Adrenal gland (tissue), 5 donors: ENCODE results near the gene FCRL2.

ENCODE experiments used
- CTCF ChIP-seq, 6 experiments: fragments of 450-650 bp in 4 of 6; fragments of 200-600 bp in 2 of 6; sonication (generic) in 1 of 6; IDR thresholded peaks; 1 replicate in 5 of 6; 2 replicates in 1 of 6; pipeline versions ENCODE4 v1.5.1 to v1.8.0; 2016 to 2021; ENCODE audit warnings: antibody characterized with exemption in 6 of 6, mild to moderate bottlenecking in 2 of 6, moderate library complexity in 1 of 6
- POLR2A ChIP-seq, 2 donors: fragments of 450-650 bp; IDR thresholded peaks; one replicate each; pipeline ENCODE4 v1.6.1; 2017; ENCODE audit warnings: antibody characterized with exemption in 2 of 2, mild to moderate bottlenecking in 2 of 2, moderate library complexity in 1 of 2
- donor health status: DM: no; HTN: no; CAD: no.

GRCh38 chr1:157806431-157807149 lies 29.7 kb upstream of the FCRL2 start:
- no peak for TF ChIP-seq CTCF (IDR thresholded peaks at IDR 0.05)
- TF ChIP-seq POLR2A (IDR thresholded peaks at IDR 0.05): no peak
